Mucosa of descending colon (tissue), 3 donors: ENCODE data around the gene SLMAP. TPM values are rescaled to one million over a fixed set of nuclear protein-coding genes. Genes with fewer than 3 reads are reported as not detected.

Experiments
- ATAC-seq: fragments of 200-7000 bp; cut with Tn5 transposase; one replicate; pipeline ENCODE4 v1.9.1; 2020; ENCODE audit warnings: mild to moderate bottlenecking, moderate library complexity
- DNase-seq, 3 donors: peaks; one replicate each; pipeline ENCODE4 v3.0.0-alpha.2; 2020
- H3K36me3 ChIP-seq: fragments of 200-600 bp; one replicate; pipeline ENCODE4 v1.8.0; 2021; ENCODE audit warnings: low read depth, mild to moderate bottlenecking
- H3K4me1 ChIP-seq: fragments of 200-600 bp; one replicate; pipeline ENCODE4 v1.8.0; 2021; ENCODE audit warnings: low read depth, mild to moderate bottlenecking
- H3K4me3 ChIP-seq: fragments of 200-600 bp; one replicate; pipeline ENCODE4 v1.8.0; 2021; ENCODE audit warnings: mild to moderate bottlenecking
- H3K9me3 ChIP-seq: fragments of 200-600 bp; one replicate; pipeline ENCODE4 v1.8.0; 2021; ENCODE audit warnings: mild to moderate bottlenecking
- CTCF ChIP-seq: fragments of 200-600 bp; IDR thresholded peaks from one replicate; pipeline ENCODE4 v1.8.0; 2022; ENCODE audit warnings: antibody characterized with exemption, mild to moderate bottlenecking
- intact Hi-C, 2 donors: fragments of 100-400 bp; cut with DNase I in 1 of 2; cut with micrococcal nuclease in 1 of 2; formaldehyde crosslinking; loops; one replicate each; pipeline versions ENCODE4 v1.11.0 to v1.11.1; 2022; cut with DNase I, micrococcal nuclease
- total RNA-seq, 3 donors: library from RNA; stranded (reverse); fragmentation: NEBNext Ultra II Directional in 2 of 3; extraction: Animal tissue kit (Norgen Biotek cat#: 25700) in 2 of 3; gene quantifications; one replicate each; pipeline versions ENCODE4 v1.2.1 to v1.2.4, GENCODE V29; 2021 to 2023
- donor health status: DM: no; HTN: no; CAD: no; lungs with moderate emphysema.
- donor health status: DM: no; HTN: no; CAD: no.
- donor health status: DM: no; HTN: yes; CAD: no.

The SLMAP gene
- total RNA-seq, 3 donors from 2014 or later = 73.8 to 298 (median 83.8) TPM

DNA sequence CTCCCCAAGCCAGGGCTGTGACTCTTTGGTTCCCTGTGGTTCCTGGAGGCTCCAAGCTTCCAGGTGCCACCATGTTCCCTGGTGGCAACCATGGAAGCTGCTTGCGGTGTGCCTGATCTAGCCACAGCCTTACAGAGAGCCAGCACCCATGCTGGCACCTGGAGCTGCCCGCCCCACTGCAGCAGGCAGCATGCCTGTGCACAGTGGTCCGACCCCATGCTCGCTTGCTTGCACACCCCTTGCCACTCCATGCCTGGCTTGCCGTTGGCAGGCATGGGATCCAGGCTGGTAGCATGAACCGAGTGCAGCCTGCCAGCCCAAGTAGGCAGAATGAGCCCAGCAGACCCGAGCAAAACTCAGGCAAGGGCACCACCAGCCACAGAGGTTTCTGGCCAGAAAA lies 53.9 kb downstream of the SLMAP start:
- ATAC-seq = no peak
- H3K36me3 ChIP-seq = no peaks in the 10 kb centered on the region
- no peak for DNase-seq
- no peak for TF ChIP-seq CTCF
- intact Hi-C loops = no loop called here
- no peaks in the 10 kb centered on the region for H3K4me1 ChIP-seq
- H3K9me3 ChIP-seq = no peaks in the 10 kb centered on the region
- H3K4me3 ChIP-seq = no peak overlapping the region

- Histone ChIP-seq H3K9me3 (no peaks in the 10 kb centered on the region), H3K36me3 (no peaks in the 10 kb centered on the region), H3K4me3 (no peak overlapping the region), H3K4me1 (no peaks in the 10 kb centered on the region)
- TF ChIP-seq CTCF = no peak
- DNase-seq (no peak), ATAC-seq (no peak)
- intact Hi-C loops = no loop called here
These were observed 54.5 kb downstream of the SLMAP start for GRCh38 chr3:57810471-57811137.

DNA sequence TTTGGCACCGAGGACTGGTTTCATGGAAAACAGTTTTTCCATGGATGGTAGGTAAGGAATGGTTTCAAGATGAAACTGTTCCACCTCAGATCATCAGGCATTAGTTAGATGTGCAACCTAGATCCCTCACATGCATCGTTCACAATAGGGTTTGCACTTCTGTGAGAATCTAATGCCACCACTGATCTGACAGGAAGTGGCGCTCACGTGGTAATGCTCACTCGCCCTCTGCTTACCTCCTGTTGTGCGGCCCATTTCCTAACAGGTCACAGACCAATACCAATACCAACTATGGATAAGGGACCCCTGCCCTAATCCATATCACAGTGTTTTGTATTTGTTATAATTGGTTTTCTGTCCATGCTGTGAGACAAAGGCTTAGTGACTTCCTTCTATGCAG lies 58.9 kb downstream of the SLMAP start:
- intact Hi-C loops = no loop called here
- DNase-seq (no peak), ATAC-seq (peak; percentile 54)
- no peaks in the 10 kb centered on the region for H3K4me1 ChIP-seq
- H3K36me3 ChIP-seq = no peaks in the 10 kb centered on the region
- H3K4me3 ChIP-seq = no peak overlapping the region
- no peaks in the 10 kb centered on the region for H3K9me3 ChIP-seq
- TF ChIP-seq CTCF = no peak

DNA sequence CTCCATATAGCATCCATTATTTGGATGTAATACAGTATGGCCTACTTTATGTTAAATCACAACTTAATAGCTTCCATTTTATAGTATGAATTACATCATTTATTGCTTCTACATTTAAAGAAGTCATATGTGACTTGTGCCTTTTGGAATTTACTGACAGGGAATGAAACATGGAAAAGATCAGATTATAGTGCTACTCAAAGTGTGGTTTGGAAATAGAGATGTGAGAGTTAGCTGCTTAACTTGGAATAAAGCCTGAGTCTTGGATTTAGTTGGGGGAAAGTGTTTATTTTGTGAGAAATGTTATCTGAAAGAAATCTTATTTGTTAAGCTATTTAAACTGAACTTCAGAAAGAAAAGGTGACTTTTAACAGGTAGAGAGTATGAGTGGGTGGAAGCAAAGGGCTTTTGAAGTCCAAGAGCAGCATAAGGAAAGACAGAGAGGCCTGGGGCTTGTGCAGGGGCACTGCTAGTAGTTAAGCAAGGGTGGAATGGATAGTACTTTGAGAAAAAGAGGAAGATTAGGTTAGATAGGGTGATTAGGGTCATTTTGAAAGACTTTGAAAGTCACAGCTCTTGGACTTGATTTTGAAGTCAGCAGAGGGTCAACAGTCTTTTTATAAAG lies 60.5 kb downstream of the SLMAP start:
- intact Hi-C loops = no loop called here
- H3K9me3 ChIP-seq = no peaks in the 10 kb centered on the region
- ATAC-seq (no peak), DNase-seq (no peak)
- H3K36me3 ChIP-seq = no peaks in the 10 kb centered on the region
- no peak for TF ChIP-seq CTCF
- no peaks in the 10 kb centered on the region for H3K4me1 ChIP-seq
- no peak overlapping the region for H3K4me3 ChIP-seq

DNA sequence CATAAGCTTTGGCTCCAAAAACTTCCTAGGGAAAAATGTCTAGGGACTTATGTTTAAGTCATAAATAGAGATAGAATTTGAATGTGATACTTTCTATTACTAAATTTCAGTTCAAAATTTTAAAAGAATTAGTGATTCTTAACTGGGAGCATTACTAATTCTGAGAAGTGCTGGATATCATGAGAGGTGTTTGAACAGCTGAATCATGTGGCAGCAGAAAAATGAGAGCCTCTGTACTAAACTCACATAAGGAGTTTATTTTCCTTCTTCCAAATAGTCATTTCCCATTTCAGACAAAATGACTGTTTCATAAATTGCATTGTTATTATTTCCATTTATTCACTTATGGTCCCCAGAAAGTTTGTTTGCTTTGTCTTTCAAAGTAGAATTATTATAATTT lies 62.7 kb downstream of the SLMAP start:
- Histone ChIP-seq H3K36me3 (no peaks in the 10 kb centered on the region), H3K9me3 (no peaks in the 10 kb centered on the region), H3K4me3 (no peak overlapping the region), H3K4me1 (no peaks in the 10 kb centered on the region)
- TF ChIP-seq CTCF = no peak
- intact Hi-C loops = no loop called here
- no peak for DNase-seq
- ATAC-seq = no peak
